Activated T-cell treated with anti-CD3 and anti-CD28 coated beads for 24 hours (primary cell): ENCODE results near the gene KIAA0825.

Experiments
- DNase-seq: peaks from one replicate; pipeline ENCODE4 v3.0.0-alpha.2; 2020; ENCODE audit warnings: low read depth

Gene KIAA0825

DNA sequence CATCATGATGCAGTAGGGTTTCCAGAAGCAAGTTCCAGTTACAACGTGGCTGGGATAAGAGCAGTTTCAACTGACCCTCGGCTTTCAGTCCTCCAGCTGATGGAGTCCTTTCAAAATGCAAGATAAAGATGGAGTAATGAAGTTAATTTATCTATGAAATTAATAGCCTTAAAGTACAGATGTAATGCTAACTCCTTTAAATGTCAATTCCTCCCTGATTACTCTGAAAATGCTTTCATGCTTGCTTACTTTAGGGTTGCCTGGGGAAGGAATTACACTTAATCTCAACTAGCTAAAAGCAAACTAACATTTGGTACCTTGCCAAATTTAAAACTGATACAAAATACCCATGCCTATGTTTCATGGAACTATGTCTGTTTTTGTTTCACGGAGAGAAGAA, 178.4 kb downstream of the KIAA0825 start:
- no peak for DNase-seq

DNA sequence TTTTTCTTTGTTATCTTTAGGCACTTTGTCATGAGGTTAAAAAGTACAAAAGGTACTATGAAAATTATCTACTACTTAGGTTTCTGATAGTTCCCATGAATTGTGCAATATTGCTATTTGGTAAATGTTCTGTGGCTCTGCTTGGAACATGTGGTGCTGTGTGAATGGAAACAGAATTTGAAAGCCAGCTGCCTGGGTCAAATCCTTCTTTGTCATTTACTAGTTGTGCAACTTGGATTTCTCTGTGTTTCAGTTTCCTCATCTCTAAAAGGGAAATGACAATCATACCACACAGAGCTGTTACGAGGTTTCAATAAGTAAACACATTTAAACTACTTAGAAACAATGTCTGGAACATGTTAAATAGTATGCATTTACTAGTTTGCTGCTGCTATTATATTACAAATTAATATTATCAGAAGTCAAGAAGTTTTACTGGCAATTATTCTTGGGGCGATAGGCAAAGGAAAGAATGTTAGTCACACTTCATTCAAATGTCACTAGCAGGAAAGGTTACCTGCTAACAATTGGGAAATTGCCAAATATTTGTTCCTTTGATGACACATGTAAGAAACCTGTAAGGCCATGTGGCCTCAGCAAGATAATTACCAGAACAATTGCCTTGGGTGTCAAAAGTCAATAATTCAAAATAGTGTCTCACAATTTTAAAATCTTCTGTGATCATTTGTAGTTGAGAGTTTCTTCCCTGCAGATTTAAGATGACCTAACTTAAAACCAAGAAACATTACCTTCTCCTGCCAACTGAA, 184.8 kb downstream of the KIAA0825 start:
- DNase-seq: no peak

DNA sequence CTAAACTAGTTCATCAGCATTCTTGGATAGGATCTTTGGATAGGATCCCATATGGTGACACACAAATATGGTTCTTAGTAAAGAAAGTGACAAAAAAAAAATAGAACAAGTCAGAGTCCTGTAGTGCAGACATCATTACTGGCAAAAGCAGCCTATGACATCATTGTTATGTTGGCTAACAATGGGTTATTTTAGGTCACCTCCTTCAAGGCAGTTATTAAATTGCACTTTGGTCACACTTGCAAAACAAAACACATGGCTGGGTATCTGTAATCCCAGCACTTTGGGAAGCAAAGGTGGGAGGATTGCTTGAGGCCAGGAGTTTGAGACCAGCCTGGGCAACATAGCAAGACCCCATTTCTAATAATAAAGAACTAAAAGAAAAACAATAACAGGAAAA, 185.9 kb downstream of the KIAA0825 start:
- DNase-seq: no peak

DNA sequence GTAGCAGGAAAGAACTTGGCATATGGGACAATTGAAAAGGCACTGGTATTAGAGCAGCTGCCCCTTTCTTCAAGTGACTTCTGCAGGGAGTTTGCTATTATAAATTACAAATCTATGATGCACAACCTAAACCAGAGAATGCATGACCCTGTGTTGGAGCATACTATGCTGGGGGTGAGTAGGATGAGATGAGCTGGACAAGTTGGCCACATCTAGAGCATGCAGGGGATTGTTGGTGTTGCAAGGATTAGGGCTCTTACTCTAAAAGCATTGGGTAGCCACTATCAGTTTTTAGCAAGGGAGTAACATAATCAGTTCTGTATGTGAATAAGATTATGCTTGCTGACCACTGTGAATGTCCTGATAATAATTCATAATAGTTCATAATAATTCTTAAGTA, 186.7 kb downstream of the KIAA0825 start:
- no peak for DNase-seq

DNA sequence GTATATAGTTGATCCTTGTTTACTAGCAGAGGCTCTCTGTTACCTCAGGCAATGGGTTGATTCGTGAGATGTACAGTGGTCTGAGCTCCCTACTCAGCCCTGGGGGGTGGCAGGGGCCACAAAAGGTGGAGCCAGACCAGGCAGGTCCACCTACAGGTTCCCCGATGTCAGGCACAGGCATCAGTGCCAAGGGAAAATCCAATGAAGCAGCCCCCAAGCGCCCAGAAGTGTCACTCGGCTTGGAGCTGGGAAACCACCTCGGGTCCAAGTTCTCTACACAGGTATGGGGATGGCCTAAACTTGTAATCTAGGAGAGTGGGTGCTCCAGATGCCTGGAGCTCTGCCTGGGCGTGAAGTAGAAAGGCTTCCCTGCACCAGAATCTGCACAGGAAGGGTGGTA, 188.8 kb downstream of the KIAA0825 start:
- DNase-seq: no peak

DNA sequence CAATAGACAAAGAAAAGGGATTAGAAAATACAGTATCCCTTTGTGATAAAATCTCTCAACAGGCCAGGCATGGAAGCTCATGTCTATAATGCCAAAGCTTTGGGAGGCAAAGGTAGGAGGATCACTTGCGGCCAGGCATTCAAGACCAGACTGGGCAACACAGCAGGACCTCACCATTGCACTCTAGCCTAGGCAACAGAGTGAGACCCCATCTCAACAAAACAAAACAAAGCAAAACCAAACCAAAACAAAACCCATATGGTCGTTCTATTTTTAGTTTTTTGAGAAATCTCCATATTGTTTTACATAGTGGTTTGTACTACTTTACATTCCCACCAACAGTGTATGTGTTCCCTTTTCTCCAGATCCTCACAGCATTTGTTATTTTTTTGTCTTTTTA, 193.0 kb downstream of the KIAA0825 start:
- no peak for DNase-seq

DNA sequence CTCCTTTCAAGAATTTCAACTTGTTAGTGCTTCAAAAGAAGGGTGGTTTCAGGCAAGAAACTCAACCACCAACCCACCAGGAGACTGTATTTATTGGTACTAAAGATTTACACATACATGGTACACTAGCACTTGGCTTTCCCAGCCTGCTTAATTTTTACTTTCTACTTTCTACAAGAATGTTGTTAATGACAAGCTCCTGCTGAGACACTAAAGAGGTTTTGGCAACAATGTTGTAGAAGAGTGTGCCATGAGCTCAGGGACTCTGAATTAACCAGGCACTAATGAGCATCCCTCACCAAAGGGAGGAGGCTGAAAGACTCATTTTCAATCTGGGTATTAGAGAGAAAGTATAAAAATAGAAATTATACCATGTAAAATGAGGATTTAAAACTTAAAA, 195.0 kb downstream of the KIAA0825 start:
- no peak for DNase-seq

DNA sequence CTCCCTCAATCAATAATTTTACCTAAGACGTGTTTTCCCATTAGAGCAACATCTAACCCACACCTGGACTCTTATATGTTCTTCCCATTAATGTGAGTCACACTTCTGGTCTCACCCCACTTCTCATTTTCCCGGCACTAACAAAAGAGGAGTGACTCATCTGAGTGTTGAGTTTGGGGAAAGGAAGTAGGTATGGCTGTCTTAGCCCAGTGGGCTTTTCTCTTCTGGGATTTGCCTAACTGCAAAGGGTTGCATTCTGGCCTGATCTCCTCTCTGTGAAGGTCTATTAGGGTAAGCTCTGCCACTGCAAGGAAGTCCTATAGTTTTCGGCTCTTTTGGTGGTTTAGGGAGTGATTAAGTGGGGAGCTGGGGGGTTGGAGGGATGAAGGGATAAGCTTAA, 195.6 kb downstream of the KIAA0825 start:
- DNase-seq: no peak

DNA sequence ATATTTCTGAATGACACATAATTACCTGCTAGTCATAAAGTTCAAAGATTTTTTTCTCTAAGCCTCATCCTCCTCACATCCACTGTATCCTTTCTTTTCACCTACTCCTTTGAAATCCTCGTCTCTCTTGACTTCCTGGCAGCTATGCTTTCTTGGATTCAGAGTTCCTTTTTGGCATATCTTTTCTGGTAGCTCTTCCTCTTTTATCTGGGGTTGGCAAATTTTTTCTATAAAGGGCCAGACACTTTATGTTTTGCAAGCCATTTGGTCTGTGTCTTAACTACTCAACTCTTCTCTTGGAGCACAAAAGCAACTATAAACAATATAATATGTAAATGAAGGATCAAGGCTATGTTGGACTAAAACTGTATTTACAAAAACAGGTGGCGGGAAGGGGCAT, 197.5 kb downstream of the KIAA0825 start:
- DNase-seq: no peak

DNA sequence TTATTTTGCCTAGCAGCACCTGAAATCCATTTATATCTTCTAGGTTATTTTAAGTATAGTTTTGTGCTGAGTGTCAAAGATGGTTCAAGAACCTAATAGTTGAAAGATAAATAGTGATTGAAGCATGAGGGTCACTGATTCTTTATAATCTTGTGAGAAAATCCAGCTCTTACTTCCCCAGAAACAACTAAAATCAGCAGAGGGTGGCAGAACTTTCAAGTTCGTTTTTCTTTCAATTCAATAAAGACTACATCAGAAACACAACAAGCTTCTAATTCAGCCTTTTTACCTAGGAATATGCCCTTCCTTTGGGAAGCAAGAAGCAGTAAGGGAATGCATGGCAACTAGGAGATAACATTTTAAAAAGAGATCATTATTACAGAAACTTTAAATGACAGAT, 202.6 kb downstream of the KIAA0825 start:
- DNase-seq: no peak

DNA sequence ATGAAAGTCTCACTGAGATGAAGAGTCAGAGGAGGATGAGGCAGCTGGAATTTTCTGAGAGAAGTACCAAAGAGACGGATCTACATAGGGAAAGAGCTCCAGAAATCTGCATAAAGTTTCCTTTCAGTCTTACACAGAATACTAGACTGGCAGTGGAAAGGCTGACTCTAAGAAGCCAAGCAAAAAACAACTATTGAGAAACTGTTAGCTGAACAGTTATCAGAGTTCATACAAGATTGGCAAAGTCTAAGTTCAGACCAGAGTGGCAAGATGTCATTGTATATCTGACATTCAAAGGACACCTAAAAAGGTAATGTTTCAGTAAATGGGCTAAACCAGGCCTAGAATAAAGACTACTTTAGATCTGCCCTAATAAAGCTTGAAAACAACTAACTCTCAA, 209.0 kb downstream of the KIAA0825 start:
- DNase-seq: no peak

DNA sequence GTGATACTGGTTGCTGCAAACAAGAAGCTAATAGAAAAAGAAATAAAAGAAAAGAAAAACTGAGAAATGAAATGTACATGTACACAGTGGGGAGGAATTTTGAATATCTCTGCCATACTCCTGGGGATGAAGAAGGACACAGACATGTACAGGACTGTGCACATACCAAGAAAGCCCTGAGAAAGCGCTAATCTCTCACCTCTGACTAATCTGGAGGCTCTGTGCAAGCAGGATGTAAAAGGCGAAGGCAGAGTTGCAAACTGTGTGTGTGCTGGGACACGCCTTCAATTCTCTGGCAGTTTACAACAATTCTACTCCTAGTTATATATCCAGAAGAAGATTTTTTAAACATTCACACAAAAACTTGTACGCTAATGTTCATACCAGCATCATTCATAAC, 211.4 kb downstream of the KIAA0825 start:
- no peak for DNase-seq

DNA sequence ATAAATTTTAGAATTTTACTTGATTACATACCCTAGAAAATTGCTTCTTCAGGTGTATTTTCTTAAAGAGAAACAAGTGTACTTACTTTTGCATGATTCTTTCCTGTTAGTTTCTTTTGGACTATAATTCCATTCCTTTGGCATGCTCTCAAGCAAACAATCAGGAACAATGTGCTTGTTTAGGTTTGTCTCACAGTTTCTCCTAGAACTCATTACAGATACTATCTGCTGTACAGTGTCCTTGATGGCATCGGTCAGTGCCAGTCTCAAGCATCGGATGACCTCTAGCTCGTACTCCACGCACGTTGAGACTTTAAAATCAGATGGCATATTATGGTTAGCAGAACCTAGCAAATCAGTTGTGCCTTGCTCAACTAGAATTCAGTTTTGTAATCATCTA, 214.9 kb downstream of the KIAA0825 start:
- no peak for DNase-seq

DNA sequence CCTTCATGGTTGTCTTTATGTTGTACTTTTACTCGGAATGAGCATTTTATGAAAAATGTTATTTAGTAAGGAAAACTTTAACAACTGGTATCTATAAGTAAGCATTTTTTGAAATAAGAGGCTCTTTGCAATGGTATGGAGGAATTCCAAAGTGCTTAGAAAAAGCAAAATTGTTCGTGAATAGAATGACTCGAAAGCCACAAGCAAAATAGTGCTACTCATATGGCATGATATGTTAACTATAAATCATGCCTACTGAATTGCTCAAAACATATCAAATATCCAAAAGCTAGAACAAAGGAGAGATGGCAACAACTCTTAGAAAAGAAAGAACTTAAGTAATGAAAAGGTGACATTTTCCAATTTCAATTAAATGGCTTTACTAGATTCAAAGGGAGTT, 216.3 kb downstream of the KIAA0825 start:
- no peak for DNase-seq

DNA sequence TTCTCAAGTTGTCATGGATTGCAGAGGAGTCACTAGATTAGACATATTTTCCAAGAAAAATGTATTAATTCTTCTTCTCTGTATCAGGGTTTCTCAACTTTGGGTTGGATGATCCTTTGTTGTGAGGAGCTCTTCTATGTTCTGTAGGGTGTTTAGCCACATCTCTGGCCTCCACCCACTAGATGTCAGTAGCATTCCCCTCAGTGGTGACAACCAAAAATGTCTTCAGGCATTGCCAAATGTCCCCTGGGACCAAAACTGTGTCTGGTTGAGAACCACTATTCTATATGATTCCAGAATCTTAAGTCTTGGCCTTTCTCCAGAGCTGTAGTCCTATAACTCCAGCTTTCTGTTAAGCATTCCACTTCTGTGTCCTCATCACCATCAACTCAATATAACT, 220.9 kb downstream of the KIAA0825 start:
- no peak for DNase-seq

DNA sequence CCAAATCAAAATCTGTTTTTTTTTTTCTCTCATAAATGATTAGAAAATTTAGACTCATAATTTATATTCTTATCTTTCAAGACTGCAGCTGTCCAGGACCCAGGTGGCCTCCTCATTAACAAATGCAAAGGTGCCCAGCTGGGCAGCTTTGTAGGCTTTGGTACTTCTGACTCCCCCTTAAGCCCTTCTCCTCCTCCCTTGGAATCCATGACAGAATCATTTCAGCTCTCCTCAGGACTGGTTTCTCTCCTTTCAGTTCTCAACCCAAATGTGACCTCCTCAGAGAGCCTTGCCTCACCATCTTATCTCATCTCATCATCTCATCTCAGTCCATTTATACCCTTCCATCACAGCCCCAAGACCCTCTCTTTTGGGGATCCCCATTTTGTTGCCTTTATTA, 221.7 kb downstream of the KIAA0825 start:
- no peak for DNase-seq

DNA sequence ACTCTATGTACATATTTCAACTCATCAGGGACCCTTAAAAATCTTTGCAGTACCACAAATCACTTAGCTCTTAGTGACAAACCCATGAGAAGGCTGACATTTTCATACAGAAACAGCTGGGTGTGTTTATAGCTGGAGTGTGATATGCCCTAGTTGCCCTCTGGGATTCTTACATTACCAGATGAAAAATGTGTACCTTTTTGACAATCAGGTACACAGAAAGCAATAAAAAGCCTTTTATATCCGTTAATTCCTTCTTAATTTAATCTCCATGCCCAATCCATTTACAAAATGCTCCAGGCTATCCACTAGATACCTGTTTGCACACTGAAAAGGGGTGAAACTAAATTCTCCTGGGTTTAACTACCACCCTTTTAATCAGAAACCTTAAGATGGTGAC, 222.9 kb downstream of the KIAA0825 start:
- DNase-seq: no peak

DNA sequence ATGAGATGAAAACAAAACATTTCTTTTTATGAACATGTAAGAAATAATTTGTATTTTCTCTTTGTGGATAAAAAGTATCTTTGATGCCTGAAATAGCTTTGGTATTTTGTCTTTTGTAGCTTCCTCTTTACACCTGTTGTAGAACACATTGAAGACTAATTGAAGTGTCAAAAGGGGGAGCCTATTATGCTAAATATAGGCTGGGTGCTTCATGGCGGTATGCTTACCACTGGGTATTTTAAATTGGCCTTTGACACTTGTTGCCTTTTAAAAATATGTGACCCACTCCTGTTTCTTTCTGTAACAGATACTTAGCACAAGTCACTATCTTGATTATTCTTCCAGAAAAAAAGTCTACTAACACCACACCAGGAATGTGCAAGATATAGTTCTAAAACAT, 226.4 kb downstream of the KIAA0825 start:
- no peak for DNase-seq

DNA sequence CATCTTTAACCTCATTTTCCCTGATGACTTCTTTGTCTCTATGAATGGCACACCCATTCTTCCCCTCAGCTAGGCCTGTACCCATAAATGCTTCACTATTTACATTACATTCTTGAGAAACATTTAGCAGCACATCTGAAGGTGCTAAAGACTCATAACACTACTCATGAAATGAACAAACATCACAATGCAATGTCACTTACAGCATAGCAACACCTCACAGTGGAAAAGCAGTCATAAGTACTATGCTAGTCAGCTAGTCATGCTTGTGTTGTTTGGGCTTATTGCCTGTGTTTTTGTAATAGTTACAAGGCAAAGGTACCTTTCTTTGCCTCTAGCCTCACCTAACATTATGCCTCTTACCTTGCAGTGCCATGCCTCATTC, 228.9 kb downstream of the KIAA0825 start:
- DNase-seq: no peak

DNA sequence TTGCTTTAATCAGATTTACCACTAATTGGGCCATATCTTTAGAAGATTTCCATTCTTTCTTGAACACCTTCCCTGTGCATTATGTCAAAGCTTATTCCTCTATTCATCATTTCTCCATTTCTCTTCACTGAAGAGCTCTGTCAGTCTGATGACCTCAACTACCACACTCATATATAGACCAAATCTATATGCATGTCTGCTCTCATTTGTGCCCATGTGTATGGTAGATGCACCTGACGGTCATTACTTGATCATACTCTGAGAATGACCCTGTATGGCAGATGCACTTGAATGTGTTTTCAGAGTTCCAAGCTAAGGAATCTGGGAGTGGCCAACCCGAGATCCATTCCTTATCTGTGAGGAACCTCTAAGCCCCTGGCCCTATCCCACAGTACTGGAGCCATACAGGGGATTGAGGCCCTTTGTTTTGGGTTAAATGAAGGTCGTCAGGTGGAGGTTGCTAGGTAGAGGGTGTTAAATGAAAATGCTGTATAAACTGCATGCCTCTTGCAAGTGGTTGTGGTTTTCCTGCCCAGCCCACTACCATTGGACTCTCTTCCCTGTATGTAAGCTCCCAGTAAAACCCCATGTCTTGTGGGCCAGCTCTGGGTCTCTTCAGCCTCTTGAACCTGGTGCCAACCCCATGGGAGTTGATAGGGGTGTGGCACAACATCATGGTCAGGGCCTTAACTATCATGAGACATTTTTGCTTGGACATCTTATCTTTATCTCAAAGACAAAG, 229.5 kb downstream of the KIAA0825 start:
- DNase-seq: no peak

DNA sequence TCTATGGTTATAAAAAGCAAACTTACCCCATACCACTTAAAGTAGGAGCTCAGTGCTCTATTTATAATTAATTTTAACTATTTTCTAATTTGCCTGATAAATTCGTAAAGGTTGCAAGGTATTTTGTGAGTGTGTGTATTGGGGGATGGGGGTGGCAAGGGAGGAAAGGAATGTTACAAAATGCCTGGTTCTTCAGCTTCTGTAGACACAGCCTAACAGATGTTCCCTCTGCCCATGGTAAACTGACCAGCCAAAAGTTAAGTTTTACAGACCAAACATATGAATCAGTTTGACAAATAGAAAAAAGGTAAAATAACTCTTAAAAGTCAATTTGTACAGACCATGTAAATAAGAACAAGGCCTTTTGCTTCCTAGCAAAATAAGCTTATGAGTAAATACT, 232.6 kb downstream of the KIAA0825 start:
- no peak for DNase-seq

DNA sequence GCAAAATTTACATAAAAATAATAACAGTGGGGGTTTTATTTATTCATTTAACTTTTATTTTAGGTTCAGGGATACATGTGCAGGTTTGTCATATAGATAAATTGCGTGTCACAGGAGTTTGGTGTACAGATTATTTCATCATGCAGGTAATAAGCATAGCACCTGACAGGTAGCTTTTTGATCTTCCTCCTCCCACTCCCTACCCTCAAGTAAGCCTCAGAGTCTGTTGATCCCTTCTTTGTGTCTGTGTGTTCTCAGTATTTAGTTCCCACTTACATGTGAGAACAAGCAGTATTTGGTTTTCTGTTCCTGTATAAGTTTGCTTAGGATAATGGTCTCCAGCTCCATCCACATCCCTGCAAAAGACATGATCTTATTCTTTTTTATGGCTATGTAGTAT, 240.3 kb downstream of the KIAA0825 start:
- DNase-seq: no peak

DNA sequence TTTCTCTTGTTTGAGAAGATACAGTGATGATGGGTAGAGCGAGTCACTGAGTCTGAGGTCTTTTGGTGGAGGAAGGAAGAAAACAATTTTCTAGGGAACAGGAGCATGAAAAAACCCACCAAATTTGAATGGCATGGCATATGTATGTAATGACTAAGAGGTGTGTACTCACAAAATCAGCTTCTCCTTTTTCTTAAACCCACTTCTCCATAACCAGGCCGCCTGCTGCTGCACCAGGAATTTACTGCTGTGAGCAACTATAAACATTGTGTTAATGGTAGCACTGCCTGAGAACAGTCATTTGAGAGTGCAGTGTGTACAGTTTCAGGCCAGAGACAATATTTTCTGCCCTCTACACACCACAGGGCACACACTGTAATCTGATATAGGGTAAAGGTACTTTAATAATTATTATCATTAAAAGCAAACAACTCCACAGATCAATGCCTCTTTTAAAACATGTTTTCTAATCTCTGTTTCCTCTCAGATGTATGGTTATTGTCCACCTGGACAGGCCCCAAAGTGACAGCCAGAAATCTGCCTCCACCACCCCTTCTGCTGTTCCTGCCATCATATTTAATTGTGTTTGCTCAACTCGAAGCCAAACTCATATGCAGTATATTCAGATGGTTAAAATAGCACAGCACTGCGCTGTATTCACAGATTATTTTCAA, 241.6 kb downstream of the KIAA0825 start:
- no peak for DNase-seq
